HG02840 (cell line): ENCODE results near the gene JAK2.
"Not testable (repeated sequence)": the region's sequence is repeated elsewhere in the genome, so short reads cannot be mapped to it uniquely, and the experiment has no call there.

ENCODE experiments used
- ATAC-seq: cut with Tn5 transposase; IDR thresholded peaks from one replicate; pipeline ENCODE4 v1.9.1; 2021; ENCODE audit warnings: mild to moderate bottlenecking, moderate library complexity, moderate number of reproducible peaks; ENCODE audit not compliant: unreplicated experiment, low FRiP score

JAK2 gene

GRCh38 chr9:5040730-5041389, 55.8 kb downstream of the JAK2 start:
- no peak for ATAC-seq

- no peak for ATAC-seq
Measured at GRCh38 chr9:5041390-5042115, 56.5 kb downstream of the JAK2 start.

GRCh38 chr9:5042661-5043178, 57.6 kb downstream of the JAK2 start:
- ATAC-seq = no peak

- ATAC-seq = no peak
Measured at GRCh38 chr9:5043381-5043780, 58.3 kb downstream of the JAK2 start.

GRCh38 chr9:5044160-5044559, 59.1 kb downstream of the JAK2 start:
- ATAC-seq = no peak

GRCh38 chr9:5052838-5053237, 67.8 kb downstream of the JAK2 start:
- ATAC-seq = no peak

- ATAC-seq = no peak
Measured at GRCh38 chr9:5062631-5063030, 77.6 kb downstream of the JAK2 start.

GRCh38 chr9:5072871-5073270, 87.8 kb downstream of the JAK2 start:
- ATAC-seq = no peak

GRCh38 chr9:5073701-5074100, 88.6 kb downstream of the JAK2 start:
- ATAC-seq = no peak

GRCh38 chr9:5085993-5086392, 100.9 kb downstream of the JAK2 start:
- ATAC-seq = no peak

- ATAC-seq = no peak
Measured at GRCh38 chr9:5089737-5090136, 104.7 kb downstream of the JAK2 start.

- ATAC-seq = no peak
Measured at GRCh38 chr9:5095795-5096194, 110.7 kb downstream of the JAK2 start.

- no peak for ATAC-seq
Measured at GRCh38 chr9:5099466-5099865, 114.4 kb downstream of the JAK2 start.

GRCh38 chr9:5101127-5101526, 116.1 kb downstream of the JAK2 start:
- not testable (repeated sequence) for ATAC-seq

GRCh38 chr9:5106517-5106916, 121.4 kb downstream of the JAK2 start:
- ATAC-seq = not testable (repeated sequence)

GRCh38 chr9:5110867-5111681, 126.0 kb downstream of the JAK2 start:
- ATAC-seq = no peak

GRCh38 chr9:5111696-5112095, 126.6 kb downstream of the JAK2 start:
- no peak for ATAC-seq

GRCh38 chr9:5112109-5112592, 127.1 kb downstream of the JAK2 start:
- no peak for ATAC-seq

GRCh38 chr9:5112646-5113045, 127.6 kb downstream of the JAK2 start:
- ATAC-seq = no peak

GRCh38 chr9:5113523-5113922, 128.5 kb downstream of the JAK2 start:
- no peak for ATAC-seq
